ENCODE measurements around the gene A1BG. TPM values are rescaled to one million over a fixed set of nuclear protein-coding genes. Genes with fewer than 3 reads are reported as not detected.

Gene A1BG
- polyA plus RNA-seq, 2 of the 4 experiments (the other 2 are of a cell fraction) = 2.5 to 9.5 TPM

DNA sequence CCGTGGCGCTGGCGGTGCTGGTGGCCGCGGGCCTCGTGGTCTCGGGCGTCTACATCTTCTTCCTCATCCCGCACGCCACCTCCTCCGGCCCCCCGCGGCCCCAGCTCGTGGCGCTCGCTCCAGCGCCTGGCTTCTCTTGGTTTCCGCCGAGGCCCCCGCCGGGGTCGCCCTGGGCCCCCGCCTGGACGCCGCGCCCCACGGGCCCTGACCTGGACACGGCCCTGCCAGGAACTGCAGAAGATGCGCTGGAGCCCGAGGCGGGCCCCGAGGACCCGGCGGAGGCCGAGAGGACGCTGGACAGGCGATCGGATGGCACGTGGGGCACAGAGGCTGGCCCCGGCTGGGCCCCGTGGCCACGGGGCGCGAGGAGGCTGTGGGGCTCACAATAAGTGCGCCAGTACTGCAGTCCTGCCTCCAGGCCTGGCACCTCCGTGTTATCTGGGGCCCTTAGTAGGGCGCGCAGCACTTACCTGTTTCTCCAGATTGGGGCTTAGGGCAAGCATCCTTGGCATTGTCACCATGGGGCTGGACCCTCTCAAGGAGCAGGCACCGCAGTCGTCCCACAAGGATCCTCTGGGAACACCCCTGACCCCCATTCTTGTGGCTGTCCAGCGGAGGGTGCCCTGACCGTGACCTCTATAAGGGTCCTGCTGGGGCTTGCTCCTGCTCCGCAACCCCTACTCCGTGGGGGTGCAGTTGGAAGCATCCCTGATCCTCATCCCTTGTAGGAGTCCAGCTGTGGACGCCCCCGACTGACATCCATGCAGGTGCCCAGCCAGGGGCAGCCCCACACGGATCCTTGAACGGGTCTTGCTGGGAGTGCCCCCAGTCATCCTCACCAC lies 43.6 kb upstream of the A1BG start:
- DNase-seq (ENCODE audit: low read depth in 1 of 2, low spot score in 1 of 2) (no peak), FAIRE-seq (no peak), ATAC-seq (no peak; a peak in 1 of 6 replicates)
- TF ChIP-seq HOXB13 (CRISPR knock-in tag; IDR thresholded peaks at IDR 0.05; ENCODE audit: low read depth) = no peak
- TF ChIP-seq, protein P1, sequence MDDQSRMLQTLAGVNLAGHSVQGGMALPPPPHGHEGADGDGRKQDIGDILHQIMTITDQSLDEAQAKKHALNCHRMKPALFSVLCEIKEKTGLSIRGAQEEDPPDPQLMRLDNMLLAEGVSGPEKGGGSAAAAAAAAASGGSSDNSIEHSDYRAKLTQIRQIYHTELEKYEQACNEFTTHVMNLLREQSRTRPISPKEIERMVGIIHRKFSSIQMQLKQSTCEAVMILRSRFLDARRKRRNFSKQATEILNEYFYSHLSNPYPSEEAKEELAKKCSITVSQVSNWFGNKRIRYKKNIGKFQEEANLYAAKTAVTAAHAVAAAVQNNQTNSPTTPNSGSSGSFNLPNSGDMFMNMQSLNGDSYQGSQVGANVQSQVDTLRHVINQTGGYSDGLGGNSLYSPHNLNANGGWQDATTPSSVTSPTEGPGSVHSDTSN (IDR thresholded peaks at IDR 0.05) = no peak
- Histone ChIP-seq H3K27ac (no peak overlapping the region), H3K9me3 (no peaks in the 10 kb centered on the region), H3K4me2 (no peak overlapping the region), H3K4me3 (no peak overlapping the region), H3K4me1 (peaks cover 30% of the 10 kb centered on the region)
- POLR2A ChIA-PET = no interaction called here
- CTCF ChIA-PET = interaction anchor here (0.9 kb wide), 1 partner anchor 123 kb away, joined by 3 read pairs; the partner anchor contains the start of gene ZBTB45
- 95% methylated on average over 50 of the region's 58 CpGs for WGBS (ENCODE audit: missing lambda C conversion rate)

DNA sequence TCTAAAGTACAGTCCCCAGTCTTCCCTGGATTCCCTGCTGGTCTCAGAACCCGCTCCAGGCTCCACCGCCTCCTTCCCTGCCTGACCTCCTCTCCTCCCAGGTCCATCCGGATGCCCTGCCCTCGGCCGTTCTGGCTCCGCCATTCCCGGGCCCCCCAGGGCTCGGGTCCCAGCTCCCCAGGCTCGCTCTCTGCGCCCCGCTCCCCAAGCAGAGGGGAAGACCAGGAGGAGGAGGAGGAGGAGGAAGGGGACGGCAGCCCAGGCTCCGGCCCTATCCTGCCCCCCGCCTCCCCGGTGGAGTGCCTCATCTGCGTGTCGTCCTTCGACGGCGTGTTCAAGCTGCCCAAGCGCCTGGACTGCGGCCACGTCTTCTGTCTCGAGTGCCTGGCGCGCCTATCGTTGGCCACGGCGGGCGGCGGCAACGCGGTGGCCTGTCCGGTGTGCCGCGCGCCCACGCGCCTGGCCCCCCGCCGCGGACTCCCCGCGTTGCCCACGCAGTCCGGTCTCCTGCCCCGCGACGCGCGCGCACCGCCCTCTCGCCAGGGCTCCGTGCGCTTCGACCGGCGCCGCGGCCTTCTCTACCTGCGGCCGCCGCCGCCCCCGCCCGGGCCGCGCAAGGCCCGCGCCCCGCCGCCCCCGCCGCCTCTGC lies 42.8 kb upstream of the A1BG start:
- H3K4me1 ChIP-seq = peaks cover 29% of the 10 kb centered on the region
- ChIA-PET CTCF (no interaction called here), POLR2A (no interaction called here)
- no peak overlapping the region for H3K4me2 ChIP-seq
- ATAC-seq = peak; percentile 13 to 21; a peak in 5 of 6 replicates
- FAIRE-seq = no peak
- no peak for DNase-seq (ENCODE audit: low read depth in 1 of 2, low spot score in 1 of 2)
- H3K4me3 ChIP-seq = no peak overlapping the region
- TF ChIP-seq RARB (CRISPR knock-in tag; IDR thresholded peaks at IDR 0.05) (no peak), POLR2AphosphoS2 (conservative IDR thresholded peaks at IDR 0.05; ENCODE audit: low read length) (peak; percentile 89), JUN (IDR thresholded peaks at IDR 0.05) (no peak), CEBPB (IDR thresholded peaks at IDR 0.05) (no peak), NFE2L2 (conservative IDR thresholded peaks at IDR 0.05; ENCODE audit: low read length) (no peak), TP53 (CRISPR knock-in tag; IDR thresholded peaks at IDR 0.05) (0 out of 2 replicates have a peak, but pooled peaks have one; percentile 27), HES2 (IDR thresholded peaks at IDR 0.05) (no peak), MAFK (IDR thresholded peaks at IDR 0.05; ENCODE audit: partially characterized antibody) (no peak), ZSCAN20 (CRISPR knock-in tag; IDR thresholded peaks at IDR 0.05) (no peak)
- no peaks in the 10 kb centered on the region for H3K9me3 ChIP-seq
- WGBS (ENCODE audit: missing lambda C conversion rate) = 95% methylated on average over 62 of the region's 75 CpGs
- H3K27ac ChIP-seq = no peak overlapping the region

- POLR2A ChIA-PET = interaction anchor here (1.0 kb wide), 1 partner anchor 148 kb away, joined by 3 read pairs; no protein-coding TSS in a partner anchor
- peak in 1 of 2 experiments; percentile 49 for DNase-seq (ENCODE audit: low read depth in 1 of 2, low spot score in 1 of 2)
- H3K27ac ChIP-seq = peak within 1 kb of the TSS in 1 of 2 experiments; percentile 3; a peak in 2 of 6 replicates
- CTCF ChIA-PET = interaction anchor here (1.0 kb wide), 1 partner anchor 124 kb away, joined by 4 read pairs; no protein-coding TSS in a partner anchor
- FAIRE-seq = no peak
- TF ChIP-seq TP53 (CRISPR knock-in tag; IDR thresholded peaks at IDR 0.05) (no peak; the same call in none of the 2 replicates), MAZ (IDR thresholded peaks at IDR 0.05; ENCODE audit: borderline replicate concordance, low read depth, low read length) (no peak), SMC3 (IDR thresholded peaks at IDR 0.05) (no peak), FOSB (CRISPR knock-in tag; IDR thresholded peaks at IDR 0.05) (peak; percentile 72; the same call in 1 of the 2 replicates), CBX2 (IDR thresholded peaks at IDR 0.05; ENCODE audit: borderline replicate concordance, low read depth) (no peak), POLR2AphosphoS2 (conservative IDR thresholded peaks at IDR 0.05; ENCODE audit: low read length) (no peak; the same call in 1 of the 2 replicates), KDM5A (IDR thresholded peaks at IDR 0.05) (no peak), JUN (IDR thresholded peaks at IDR 0.05) (peak in 1 of 2 experiments; percentile 41; a peak in 4 of 5 replicates), RAD21 (conservative IDR thresholded peaks at IDR 0.05 in 1 of 2, IDR thresholded peaks at IDR 0.05 in 1 of 2) (no peak), RARB (CRISPR knock-in tag; IDR thresholded peaks at IDR 0.05) (peak; percentile 67), TFCP2L1 (CRISPR knock-in tag; IDR thresholded peaks at IDR 0.05) (peak; percentile 70), FOXS1 (CRISPR knock-in tag; IDR thresholded peaks at IDR 0.05) (no peak), EHF (CRISPR knock-in tag; IDR thresholded peaks at IDR 0.05) (no peak), HOXA7 (CRISPR knock-in tag; IDR thresholded peaks at IDR 0.05) (peak; percentile 80)
- TF ChIP-seq, protein P1 (IDR thresholded peaks at IDR 0.05) = peak; percentile 82
- TF ChIP-seq, protein P2, sequence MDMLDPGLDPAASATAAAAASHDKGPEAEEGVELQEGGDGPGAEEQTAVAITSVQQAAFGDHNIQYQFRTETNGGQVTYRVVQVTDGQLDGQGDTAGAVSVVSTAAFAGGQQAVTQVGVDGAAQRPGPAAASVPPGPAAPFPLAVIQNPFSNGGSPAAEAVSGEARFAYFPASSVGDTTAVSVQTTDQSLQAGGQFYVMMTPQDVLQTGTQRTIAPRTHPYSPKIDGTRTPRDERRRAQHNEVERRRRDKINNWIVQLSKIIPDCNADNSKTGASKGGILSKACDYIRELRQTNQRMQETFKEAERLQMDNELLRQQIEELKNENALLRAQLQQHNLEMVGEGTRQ (IDR thresholded peaks at IDR 0.05) = no peak
- TF ChIP-seq, protein P3, sequence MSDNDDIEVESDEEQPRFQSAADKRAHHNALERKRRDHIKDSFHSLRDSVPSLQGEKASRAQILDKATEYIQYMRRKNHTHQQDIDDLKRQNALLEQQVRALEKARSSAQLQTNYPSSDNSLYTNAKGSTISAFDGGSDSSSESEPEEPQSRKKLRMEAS (IDR thresholded peaks at IDR 0.05) = 0 out of 2 replicates have a peak, but pooled peaks have one; percentile 12
- no peak within 1 kb of the TSS; the same call in 2 of the 3 replicates for H3K4me2 ChIP-seq
- H3K4me1 ChIP-seq = peaks cover 28% of the 10 kb centered on the region
- WGBS (ENCODE audit: missing lambda C conversion rate) = 68% methylated on average over 19 of the region's 21 CpGs
- H3K9me3 ChIP-seq = no peaks in the 10 kb centered on the region
- ATAC-seq = peak; percentile 37 to 43
- no peak within 1 kb of the TSS for H3K4me3 ChIP-seq
Measured at GRCh38 chr19:58395220-58395978, 42.1 kb upstream of the A1BG start, which contains the start of gene RNF225. RNF225 (plus strand) TSS chr19:58395656; CDS start chr19:58396090, 434 bp downstream.
